ENCODE results near the gene SFTPA1.
"Not testable (repeated sequence)": the region's sequence is repeated elsewhere in the genome, so short reads cannot be mapped to it uniquely, and the experiment has no call there.

Gene SFTPA1

GRCh38 chr10:79610601-79611191, at the start of gene SFTPA1:
Gene SFTPA1 (plus strand): TSS chr10:79610939. CDS start chr10:79611826, 887 bp downstream.
- DNase-seq (ENCODE audit: low spot score), result no peak

GRCh38 chr10:79561257-79561656, 49.5 kb upstream of the SFTPA1 start:
- DNase-seq (ENCODE audit: low spot score), result no peak

DNA sequence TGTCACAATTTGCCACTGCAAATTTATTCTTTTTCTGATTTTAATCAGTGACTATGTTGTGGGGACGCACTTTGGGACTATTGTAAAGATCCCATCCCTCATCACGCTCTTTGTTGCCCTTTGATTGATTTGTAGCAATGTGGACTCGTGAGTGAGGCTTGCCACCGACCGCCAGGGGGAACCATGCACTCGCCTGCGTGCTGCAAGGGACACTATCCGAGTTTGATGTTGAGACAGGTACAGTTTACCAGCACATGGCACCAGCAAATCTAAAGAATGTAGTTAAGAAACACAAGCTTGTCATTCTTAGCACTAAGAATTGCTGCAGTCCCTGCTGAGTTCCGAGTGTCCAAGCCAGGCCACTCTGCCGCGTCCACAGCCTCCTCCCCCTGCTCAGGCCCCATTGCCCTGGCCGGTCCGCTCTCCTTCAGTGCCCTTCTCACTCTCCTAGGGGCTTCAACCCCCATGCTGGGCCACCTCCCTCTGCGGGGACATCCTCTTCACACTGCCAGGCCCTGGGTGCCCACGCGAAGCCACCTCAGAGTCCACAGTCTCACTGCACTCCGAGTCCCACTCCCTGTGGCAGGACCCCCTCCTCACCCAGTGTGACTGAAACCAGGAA, 48.5 kb upstream of the SFTPA1 start:
- peak; percentile 80 for DNase-seq (ENCODE audit: low spot score)

GRCh38 chr10:79563426-79563825, 47.3 kb upstream of the SFTPA1 start:
- DNase-seq (ENCODE audit: low spot score), result no peak

GRCh38 chr10:79570624-79571023, 40.1 kb upstream of the SFTPA1 start:
- DNase-seq (ENCODE audit: low spot score), result not testable (repeated sequence)

DNA sequence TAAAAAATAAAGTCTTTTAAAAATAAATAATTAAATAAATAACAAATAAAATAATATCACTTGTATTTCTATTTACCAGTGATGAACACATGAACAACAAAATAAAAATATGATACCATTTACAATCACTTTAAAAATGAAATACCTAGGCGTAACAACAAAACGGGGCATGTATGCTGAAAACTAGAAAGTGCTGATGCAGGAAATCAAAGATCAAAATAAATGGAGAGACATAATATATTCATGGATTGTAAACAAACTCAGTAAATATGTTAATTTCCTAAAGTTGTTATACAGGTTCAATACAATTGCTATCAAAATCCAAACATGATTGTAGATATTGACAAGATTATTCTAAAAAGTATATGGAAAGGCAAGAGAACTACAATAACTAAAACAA, 31.4 kb upstream of the SFTPA1 start:
- no peak for DNase-seq (ENCODE audit: low spot score)

DNA sequence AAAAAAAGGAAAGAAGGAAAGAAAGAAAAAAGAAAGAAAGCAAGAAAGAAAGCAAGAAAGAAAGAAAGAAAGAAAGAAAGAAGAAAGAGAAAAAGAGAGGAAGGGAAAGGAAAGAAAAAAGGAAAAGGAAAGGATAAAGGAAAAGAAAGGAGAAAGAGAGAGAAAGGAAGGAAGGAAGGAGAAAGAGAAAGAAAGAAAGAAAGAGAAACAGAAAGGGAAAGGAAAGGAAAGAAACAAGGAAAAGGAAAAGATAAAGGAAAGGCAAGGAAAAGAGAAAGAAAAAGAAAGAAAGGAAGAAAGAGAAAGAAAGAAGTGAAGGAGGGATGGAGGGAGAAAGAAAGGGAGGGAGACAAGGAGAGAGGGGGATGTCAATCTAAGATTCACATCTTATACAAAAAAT, 29.7 kb upstream of the SFTPA1 start:
- DNase-seq (ENCODE audit: low spot score), result no peak

- DNase-seq (ENCODE audit: low spot score), result no peak
These were observed 28.6 kb upstream of the SFTPA1 start for GRCh38 chr10:79582096-79582495.

GRCh38 chr10:79582954-79583353, 27.8 kb upstream of the SFTPA1 start:
- not testable (repeated sequence) for DNase-seq (ENCODE audit: low spot score)

DNA sequence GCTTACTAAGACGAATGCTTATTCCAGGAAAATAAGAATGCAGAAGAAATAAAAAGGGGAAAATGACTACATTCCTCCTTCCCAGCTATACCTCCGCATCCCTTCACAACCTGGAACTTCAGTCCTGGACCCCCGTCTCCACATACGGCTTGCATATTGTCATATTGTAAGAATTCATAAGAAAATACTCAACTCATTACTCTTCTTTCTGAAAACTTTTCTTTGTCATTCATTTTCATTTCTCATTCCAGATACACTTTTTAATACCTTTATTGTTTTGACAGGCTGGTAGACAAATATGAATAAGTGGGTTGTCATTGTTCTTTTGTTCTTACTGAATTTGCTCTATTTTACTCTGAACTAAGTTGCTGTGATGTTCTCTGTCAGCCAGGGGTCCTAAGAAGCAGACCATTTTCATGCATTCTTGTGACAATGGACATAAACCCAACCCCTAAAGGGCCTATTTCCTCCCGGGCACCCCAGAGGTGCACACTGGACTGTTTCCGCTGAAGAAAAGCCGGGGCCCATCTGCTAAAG, 27.2 kb upstream of the SFTPA1 start:
- no peak for DNase-seq (ENCODE audit: low spot score)

DNA sequence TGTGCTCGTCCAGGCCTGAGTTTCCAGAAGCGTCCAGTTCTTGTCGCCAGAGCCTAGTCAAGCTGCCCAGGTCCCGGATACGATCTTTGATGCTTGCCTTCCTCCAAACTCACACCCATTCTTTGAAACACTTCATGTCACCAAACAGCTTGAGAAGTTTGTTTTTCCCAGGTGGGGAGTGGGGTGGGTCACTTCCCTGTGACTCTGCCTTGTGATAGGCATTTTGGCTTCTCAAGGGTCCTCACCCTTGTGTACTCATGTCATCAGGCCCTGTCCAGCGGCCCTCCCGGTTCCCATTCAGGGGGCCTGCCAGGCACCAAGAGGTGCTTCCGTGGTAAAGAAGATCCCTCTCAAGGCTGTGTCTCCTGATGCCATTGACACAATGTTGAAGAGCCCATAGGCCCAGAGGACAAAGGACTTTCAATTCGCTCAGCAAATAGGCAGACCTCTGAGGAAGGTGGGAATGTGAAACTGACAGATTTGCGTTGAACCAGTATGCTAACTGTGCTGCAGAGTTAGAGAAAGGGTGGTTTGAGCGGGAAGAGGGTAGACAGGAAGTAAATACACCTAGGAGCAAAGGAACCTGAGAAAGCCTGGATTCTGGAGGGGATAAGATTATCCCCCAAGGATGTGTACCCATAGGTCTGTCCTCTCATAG, 24.7 kb upstream of the SFTPA1 start:
- DNase-seq (ENCODE audit: low spot score), result no peak

- no peak for DNase-seq (ENCODE audit: low spot score)
These were observed 23.8 kb upstream of the SFTPA1 start for GRCh38 chr10:79586933-79587332.

GRCh38 chr10:79588800-79589199, 21.9 kb upstream of the SFTPA1 start:
- no peak for DNase-seq (ENCODE audit: low spot score)

- DNase-seq (ENCODE audit: low spot score), result no peak
These were observed 17.4 kb upstream of the SFTPA1 start for GRCh38 chr10:79593377-79593776.

- not testable (repeated sequence) for DNase-seq (ENCODE audit: low spot score)
These were observed 16.2 kb upstream of the SFTPA1 start for GRCh38 chr10:79594565-79594964.

- DNase-seq (ENCODE audit: low spot score), result no peak
These were observed 15.2 kb upstream of the SFTPA1 start for GRCh38 chr10:79595510-79595909.

DNA sequence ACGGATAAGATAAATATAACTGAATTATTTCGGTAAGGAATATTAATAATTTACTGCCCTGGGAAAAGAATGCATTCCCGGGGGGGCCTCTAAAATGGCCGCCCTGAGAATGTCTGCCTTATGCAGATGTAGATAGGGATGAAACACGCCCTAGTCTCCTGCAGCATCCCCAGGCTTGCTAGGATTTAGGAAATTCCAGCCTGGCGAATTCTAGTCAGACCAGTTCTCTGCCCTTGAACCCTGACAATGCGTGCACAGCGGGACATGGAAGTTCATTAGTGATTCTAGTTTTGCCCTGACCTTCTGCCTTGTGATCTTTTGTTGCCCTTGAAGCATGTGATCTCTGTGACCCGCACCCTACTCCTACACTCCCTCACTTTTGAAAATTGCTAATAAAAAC, 11.1 kb upstream of the SFTPA1 start:
- DNase-seq (ENCODE audit: low spot score), result not testable (repeated sequence)

- DNase-seq (ENCODE audit: low spot score), result no peak
These were observed 8.8 kb upstream of the SFTPA1 start for GRCh38 chr10:79601939-79602338.

DNA sequence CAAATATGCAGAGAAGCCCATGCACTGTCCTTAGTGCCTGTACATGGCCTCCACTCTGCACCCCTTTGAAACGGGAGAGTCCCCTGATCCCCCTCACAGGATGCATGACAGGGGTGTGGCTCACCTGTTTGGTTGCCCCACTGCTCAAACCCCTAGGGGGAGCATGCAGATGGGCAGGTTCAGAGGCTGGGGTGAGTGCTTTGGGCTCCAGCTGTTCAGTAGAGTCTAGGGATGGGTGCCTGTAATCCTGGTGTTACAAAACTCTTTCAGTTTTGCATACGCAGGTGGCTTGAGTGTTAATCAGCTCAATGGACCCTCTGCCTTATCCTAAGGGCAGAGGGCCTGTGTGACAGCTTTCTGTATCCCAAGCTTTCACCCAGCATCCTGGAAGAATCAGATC, 7.8 kb upstream of the SFTPA1 start:
- DNase-seq (ENCODE audit: low spot score), result no peak

GRCh38 chr10:79604294-79604693, 6.4 kb upstream of the SFTPA1 start:
- DNase-seq (ENCODE audit: low spot score), result no peak

- no peak for DNase-seq (ENCODE audit: low spot score)
These were observed 5.4 kb upstream of the SFTPA1 start for GRCh38 chr10:79605308-79605707.

DNA sequence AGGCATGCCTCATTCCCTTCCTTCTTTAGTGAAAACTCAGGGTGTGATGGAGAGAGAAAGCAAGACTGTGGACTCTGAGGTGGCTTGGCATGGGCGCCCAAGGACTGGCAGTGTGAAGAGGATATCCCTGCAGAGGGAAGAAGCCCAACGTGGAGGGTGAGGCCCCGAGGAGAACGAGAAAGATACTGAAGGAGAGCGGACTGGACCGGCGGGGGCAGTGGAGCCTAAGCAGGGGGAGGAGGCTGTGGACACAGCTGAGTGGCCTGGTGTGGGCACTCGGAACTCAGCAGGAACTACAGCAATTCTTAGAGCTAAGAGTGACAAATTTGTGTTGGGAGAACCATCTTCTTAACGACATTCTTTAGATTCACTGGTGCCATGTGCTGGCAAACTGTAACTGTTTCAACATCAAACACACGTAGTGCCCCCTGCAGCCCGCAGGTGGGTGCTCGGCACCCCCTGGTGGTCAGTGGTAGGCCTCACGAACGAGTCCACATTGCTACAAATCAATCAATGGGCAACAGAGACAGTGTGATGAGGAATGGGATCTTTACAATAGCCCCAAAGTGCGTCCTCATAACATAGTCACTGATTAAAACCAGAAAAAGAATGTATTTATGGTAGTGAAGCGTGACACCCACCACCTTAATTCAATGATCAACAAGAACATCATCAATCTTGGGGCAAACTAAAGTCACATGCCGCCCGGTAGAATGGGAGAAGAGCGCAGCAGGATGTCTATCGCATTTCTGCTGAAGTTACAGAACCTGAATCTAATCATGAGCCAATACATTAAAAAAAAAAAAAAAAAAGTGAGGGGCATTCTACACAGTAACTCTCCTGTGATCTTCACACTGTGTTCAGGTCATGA, 2.0 kb upstream of the SFTPA1 start:
- peak; percentile 79 for DNase-seq (ENCODE audit: low spot score)
